Esophagus squamous epithelium (tissue), 4 donors: Measurements from ENCODE around the gene ORMDL3.

Source experiments
- CTCF ChIP-seq, 6 experiments: fragments of 450-650 bp in 4 of 6; fragments of 200-600 bp in 2 of 6; sonication (generic) in 2 of 6; IDR thresholded peaks; one replicate each; pipeline ENCODE4 v1.5.1; 2016 to 2019; ENCODE audit warnings: antibody characterized with exemption in 6 of 6, mild to moderate bottlenecking in 4 of 6, moderate library complexity in 4 of 6
- POLR2A ChIP-seq, 4 donors: fragments of 450-650 bp; IDR thresholded peaks; one replicate each; pipeline ENCODE4 v1.6.1; 2017; ENCODE audit warnings: antibody characterized with exemption in 4 of 4, mild to moderate bottlenecking in 4 of 4, moderate library complexity in 3 of 4

DNA sequence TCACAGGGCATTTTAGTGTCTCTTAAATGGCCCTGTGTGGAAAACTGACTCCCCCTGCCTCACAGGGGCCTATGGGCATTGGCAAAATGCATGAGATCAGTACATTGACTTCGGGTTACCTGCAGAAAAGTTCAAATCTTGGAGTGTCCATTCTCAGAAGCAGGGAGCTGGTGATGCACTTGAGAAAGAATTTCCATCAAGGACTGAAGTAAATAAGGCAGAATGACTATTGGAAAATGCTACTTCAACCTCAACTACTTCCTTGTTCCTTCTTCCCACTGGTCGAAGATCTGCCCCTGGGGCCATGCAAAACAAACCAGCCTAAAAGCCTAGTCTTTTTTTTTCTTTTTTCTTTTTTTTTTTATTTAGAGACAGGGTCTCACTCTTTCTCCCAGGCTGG lies 21.6 kb upstream of the ORMDL3 start:
- TF ChIP-seq CTCF (IDR thresholded peaks at IDR 0.05) (no peak), POLR2A (IDR thresholded peaks at IDR 0.05) (no peak)
